ENCODE results near the gene PLXND1. TPM values are rescaled to one million over a fixed set of nuclear protein-coding genes. Genes with fewer than 3 reads are reported as not detected.

Gene PLXND1
- total RNA-seq, 1 experiment from 2014 or later: 22.0 TPM

- CTCF ChIA-PET: no interaction called here
- intact Hi-C loops (cut with micrococcal nuclease; ENCODE audit: unreplicated experiment): no loop called here
- H3K9me3 Mint-ChIP-seq (ENCODE audit: low read depth, unreplicated experiment): no peaks in the 10 kb centered on the region
- H3K4me1 Mint-ChIP-seq (ENCODE audit: low read depth, unreplicated experiment): no peaks in the 10 kb centered on the region
- DNase-seq: no peak
- no peak overlapping the region for H3K27ac Mint-ChIP-seq (ENCODE audit: unreplicated experiment)
- H3K27me3 Mint-ChIP-seq (ENCODE audit: unreplicated experiment): no peaks in the 10 kb centered on the region
- no TSS peak for BruUV-seq (replicated peaks)
- H3K36me3 Mint-ChIP-seq (ENCODE audit: insufficient read depth, unreplicated experiment): no peaks in the 10 kb centered on the region
- TF ChIP-seq CTCF (IDR thresholded peaks at IDR 0.05; ENCODE audit: unreplicated experiment): no peak
- H3K4me3 Mint-ChIP-seq (ENCODE audit: low read depth, unreplicated experiment): no peak overlapping the region
Observed at GRCh38 chr3:129573493-129573892, 33.0 kb downstream of the PLXND1 start.

- TF ChIP-seq CTCF (IDR thresholded peaks at IDR 0.05; ENCODE audit: unreplicated experiment): no peak
- no peaks in the 10 kb centered on the region for H3K27me3 Mint-ChIP-seq (ENCODE audit: unreplicated experiment)
- H3K27ac Mint-ChIP-seq (ENCODE audit: unreplicated experiment): no peak overlapping the region
- no TSS peak for BruUV-seq (replicated peaks)
- H3K4me3 Mint-ChIP-seq (ENCODE audit: low read depth, unreplicated experiment): no peak overlapping the region
- no peak for DNase-seq
- H3K9me3 Mint-ChIP-seq (ENCODE audit: low read depth, unreplicated experiment): no peaks in the 10 kb centered on the region
- intact Hi-C loops (cut with micrococcal nuclease; ENCODE audit: unreplicated experiment): no loop called here
- no peaks in the 10 kb centered on the region for H3K36me3 Mint-ChIP-seq (ENCODE audit: insufficient read depth, unreplicated experiment)
- CTCF ChIA-PET: no interaction called here
- H3K4me1 Mint-ChIP-seq (ENCODE audit: low read depth, unreplicated experiment): no peaks in the 10 kb centered on the region
Observed at GRCh38 chr3:129572603-129573002, 33.9 kb downstream of the PLXND1 start.

- Mint-ChIP-seq H3K9me3 (ENCODE audit: low read depth, unreplicated experiment) (no peaks in the 10 kb centered on the region), H3K4me3 (ENCODE audit: low read depth, unreplicated experiment) (no peak overlapping the region)
Observed at GRCh38 chr3:129571605-129572547, 34.6 kb downstream of the PLXND1 start.

GRCh38 chr3:129569856-129570255, 36.6 kb downstream of the PLXND1 start:
- Mint-ChIP-seq H3K36me3 (ENCODE audit: insufficient read depth, unreplicated experiment) (no peaks in the 10 kb centered on the region), H3K27ac (ENCODE audit: unreplicated experiment) (no peak overlapping the region), H3K4me3 (ENCODE audit: low read depth, unreplicated experiment) (no peak overlapping the region), H3K4me1 (ENCODE audit: low read depth, unreplicated experiment) (no peaks in the 10 kb centered on the region), H3K27me3 (ENCODE audit: unreplicated experiment) (no peaks in the 10 kb centered on the region), H3K9me3 (ENCODE audit: low read depth, unreplicated experiment) (no peaks in the 10 kb centered on the region)
- BruUV-seq (replicated peaks): no TSS peak
- CTCF ChIA-PET: no interaction called here
- TF ChIP-seq CTCF (IDR thresholded peaks at IDR 0.05; ENCODE audit: unreplicated experiment): no peak
- intact Hi-C loops (cut with micrococcal nuclease; ENCODE audit: unreplicated experiment): no loop called here
- no peak for DNase-seq

More at GRCh38 chr3:129571605-129572547, 34.6 kb downstream of the PLXND1 start:
- TF ChIP-seq CTCF (IDR thresholded peaks at IDR 0.05; ENCODE audit: unreplicated experiment): no peak
- CTCF ChIA-PET: no interaction called here
- H3K4me1 Mint-ChIP-seq (ENCODE audit: low read depth, unreplicated experiment): no peaks in the 10 kb centered on the region
- intact Hi-C loops (cut with micrococcal nuclease; ENCODE audit: unreplicated experiment): no loop called here
- H3K27me3 Mint-ChIP-seq (ENCODE audit: unreplicated experiment): no peaks in the 10 kb centered on the region
- no peak for DNase-seq
- H3K36me3 Mint-ChIP-seq (ENCODE audit: insufficient read depth, unreplicated experiment): no peaks in the 10 kb centered on the region
- no TSS peak for BruUV-seq (replicated peaks)
- no peak overlapping the region for H3K27ac Mint-ChIP-seq (ENCODE audit: unreplicated experiment)

Measured in Calu3 (cell line).